Kidney epithelial cell (primary cell): ENCODE data around the gene MSMO1. TPM values are rescaled to one million over a fixed set of nuclear protein-coding genes. Genes with fewer than 3 reads are reported as not detected.

ENCODE experiments used
- DNase-seq: peaks from one replicate; pipeline ENCODE4 v3.0.0-alpha.2; 2010; ENCODE audit warnings: low read depth
- H3K27me3 ChIP-seq: 2 replicates; pipeline ENCODE4 v1.6.0; 2011; ENCODE audit warnings: low read length; ENCODE audit not compliant: control insufficient read depth, insufficient read depth
- H3K36me3 ChIP-seq: 2 replicates; pipeline ENCODE4 v1.5.1; 2011; ENCODE audit warnings: low read length; ENCODE audit not compliant: control insufficient read depth, insufficient read depth
- H3K4me3 ChIP-seq: 2 replicates; pipeline ENCODE4 v1.5.1; 2011; ENCODE audit warnings: low read depth, mild to moderate bottlenecking, control low read depth, low read length
- CTCF ChIP-seq: IDR thresholded peaks from 2 replicates; pipeline ENCODE4 v1.5.1; 2011; ENCODE audit warnings: mild to moderate bottlenecking, moderate library complexity, low read length, control low read depth, inconsistent platforms; ENCODE audit not compliant: insufficient read depth, poor library complexity, severe bottlenecking
- total RNA-seq: library from RNA; depleted of rRNA; stranded (reverse); fragments of >200 nt; gene quantifications from 2 replicates; pipeline ENCODE4 v1.2.3, GENCODE V29; 2015

MSMO1 gene
- total RNA-seq, 1 donor from 2014 or later, result 228 TPM

GRCh38 chr4:165293061-165293460 lies 34.4 kb upstream of the MSMO1 start:
- Histone ChIP-seq H3K4me3 (no peak overlapping the region), H3K27me3 (no peaks in the 10 kb centered on the region), H3K36me3 (peaks cover 2% of the 10 kb centered on the region)
- DNase-seq, result no peak
- TF ChIP-seq CTCF, result no peak

- peaks cover 2% of the 10 kb centered on the region for H3K36me3 ChIP-seq
- no peak for DNase-seq
- no peaks in the 10 kb centered on the region for H3K27me3 ChIP-seq
- no peak overlapping the region for H3K4me3 ChIP-seq
- TF ChIP-seq CTCF, result no peak
Measured at GRCh38 chr4:165293927-165294649, 33.4 kb upstream of the MSMO1 start.

- Histone ChIP-seq H3K4me3 (no peak overlapping the region), H3K36me3 (peaks cover 2% of the 10 kb centered on the region), H3K27me3 (no peaks in the 10 kb centered on the region)
- TF ChIP-seq CTCF, result no peak
- DNase-seq, result no peak
Measured at GRCh38 chr4:165294907-165295306, 32.6 kb upstream of the MSMO1 start.

GRCh38 chr4:165297626-165298025 lies 29.8 kb upstream of the MSMO1 start:
- H3K4me3 ChIP-seq, result no peak overlapping the region
- DNase-seq, result no peak
- TF ChIP-seq CTCF, result no peak
- no peaks in the 10 kb centered on the region for H3K27me3 ChIP-seq
- peaks cover 2% of the 10 kb centered on the region for H3K36me3 ChIP-seq

GRCh38 chr4:165299399-165300060 lies 27.9 kb upstream of the MSMO1 start:
- DNase-seq, result no peak
- TF ChIP-seq CTCF, result no peak
- no peak overlapping the region for H3K4me3 ChIP-seq
- H3K36me3 ChIP-seq, result peaks cover 2% of the 10 kb centered on the region
- H3K27me3 ChIP-seq, result no peaks in the 10 kb centered on the region
